Fibroblast of lung (primary cell): Measurements from ENCODE around the gene CWC25.

Source experiments
- CTCF ChIP-seq, 2 donors: IDR thresholded peaks in 1 of 2; conservative IDR thresholded peaks in 1 of 2; 1 replicate in 1 of 2; 2 replicates in 1 of 2; pipeline ENCODE4 v1.5.1; 2011 to 2012; ENCODE audit warnings: low read length in 2 of 2, control low read depth in 1 of 2, inconsistent platforms in 1 of 2, low read depth in 1 of 2, mild to moderate bottlenecking in 1 of 2
- EZH2 ChIP-seq: IDR thresholded peaks from 2 replicates; pipeline ENCODE4 v1.5.1; 2012; ENCODE audit warnings: low read length, control low read depth, mild to moderate bottlenecking; ENCODE audit errors: missing control alignments

DNA sequence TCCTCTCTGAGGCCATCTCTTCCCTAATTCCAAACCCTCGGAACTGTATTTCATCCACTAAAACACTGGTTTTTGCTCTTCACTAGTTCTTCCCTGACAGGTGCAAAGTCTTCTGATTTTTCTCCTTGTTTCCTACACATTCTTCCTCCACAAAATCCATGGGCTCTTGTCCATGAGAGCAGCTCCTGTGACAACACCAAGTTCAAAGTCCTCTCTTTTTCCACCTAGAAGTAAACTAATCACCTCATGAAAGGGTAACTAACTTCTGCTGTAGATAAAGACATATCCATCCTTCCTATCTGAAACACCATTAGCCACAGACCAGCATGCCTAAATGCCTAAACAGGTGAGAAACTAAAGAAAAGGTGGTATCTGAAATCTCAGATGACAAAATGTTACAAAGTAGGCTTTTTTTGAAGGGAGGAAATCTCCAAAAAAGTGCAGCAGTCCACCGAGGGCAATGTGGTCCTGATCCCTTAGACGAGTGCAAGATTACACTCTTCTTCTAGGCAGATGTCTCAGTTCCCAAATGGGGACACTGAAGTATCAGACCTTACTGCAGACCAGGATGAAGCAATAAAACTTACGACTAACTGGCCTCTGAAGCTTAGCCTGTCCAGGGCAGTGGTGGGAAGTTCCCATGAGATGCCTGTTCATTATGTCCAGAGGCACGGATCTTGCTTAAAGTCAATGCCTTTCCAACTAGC, 28.5 kb downstream of the CWC25 start:
- TF ChIP-seq CTCF (conservative IDR thresholded peaks at IDR 0.05 in 1 of 2, IDR thresholded peaks at IDR 0.05 in 1 of 2; ENCODE audit: low read depth in 1 of 2, low read length in 2 of 2) (no peak), EZH2 (no peak)
